HPDE6-E6E7 (cell line): ENCODE results near the gene RBM7.

Experiments
- DNase-seq: peaks from one replicate; pipeline ENCODE4 v3.0.0; 2011; ENCODE audit warnings: missing footprints; ENCODE audit errors: extremely low spot score

RBM7 gene

DNA sequence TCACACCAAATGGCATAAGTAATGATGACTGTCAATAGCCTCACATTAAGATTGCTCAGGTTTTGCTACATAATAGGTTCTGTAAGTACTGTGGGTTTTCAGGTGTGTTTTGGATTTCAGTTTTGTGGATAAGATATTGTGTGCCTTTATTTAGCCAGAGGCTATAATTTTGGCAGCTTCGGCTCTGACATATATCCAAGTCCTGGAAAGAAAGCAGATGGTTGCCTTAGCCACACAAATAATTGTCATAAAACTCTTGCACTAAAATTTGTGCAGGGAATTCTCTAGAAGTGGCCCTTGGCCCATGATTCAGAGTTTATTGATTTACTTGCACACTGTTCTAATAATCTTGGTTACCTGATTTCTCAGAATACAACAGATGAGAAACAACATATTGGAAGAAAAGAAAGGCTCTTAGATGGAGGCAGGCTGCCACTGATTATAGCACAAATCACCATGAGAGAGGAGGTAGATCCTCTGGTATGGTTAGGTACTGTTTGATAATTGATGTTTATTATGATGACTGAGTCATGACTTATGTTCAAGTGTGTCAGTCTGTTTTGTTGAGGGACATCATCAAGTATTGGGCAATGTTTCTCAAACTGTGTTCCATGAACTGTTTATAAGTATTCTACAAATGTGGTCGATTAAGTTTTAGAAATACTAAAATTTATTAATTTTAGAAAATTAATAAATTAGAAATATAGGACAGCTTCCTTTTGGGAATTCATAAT, 48.5 kb downstream of the RBM7 start:
- DNase-seq: no peak

DNA sequence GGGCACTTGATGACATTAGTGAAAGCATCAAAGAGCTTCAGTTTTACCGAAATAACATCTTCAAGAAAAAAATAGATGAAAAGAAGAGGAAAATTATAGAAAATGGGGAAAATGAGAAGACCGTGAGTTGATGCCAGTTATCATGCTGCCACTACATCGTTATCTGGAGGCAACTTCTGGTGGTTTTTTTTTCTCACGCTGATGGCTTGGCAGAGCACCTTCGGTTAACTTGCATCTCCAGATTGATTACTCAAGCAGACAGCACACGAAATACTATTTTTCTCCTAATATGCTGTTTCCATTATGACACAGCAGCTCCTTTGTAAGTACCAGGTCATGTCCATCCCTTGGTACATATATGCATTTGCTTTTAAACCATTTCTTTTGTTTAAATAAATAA, 49.4 kb downstream of the RBM7 start:
- no peak for DNase-seq

DNA sequence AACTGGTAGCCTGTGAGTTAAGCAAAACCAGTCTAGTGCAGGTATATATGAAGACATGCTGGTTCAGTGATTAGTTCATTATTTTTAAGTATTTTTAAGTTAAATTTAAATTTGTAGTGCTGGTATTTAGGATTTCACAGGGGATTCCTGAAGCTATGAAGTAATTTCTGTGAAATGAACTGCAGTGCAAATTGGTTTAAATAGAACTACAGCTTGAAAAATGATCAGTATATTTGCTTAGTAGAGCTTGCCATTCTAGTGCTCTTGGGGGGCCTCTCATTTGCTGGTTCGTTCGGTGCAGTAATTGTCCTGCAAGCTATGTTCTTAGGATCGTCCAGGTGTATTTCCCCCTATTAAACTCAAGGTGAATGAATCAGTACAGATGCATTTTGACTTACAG, 51.9 kb downstream of the RBM7 start:
- DNase-seq: no peak
